ENCODE results near the gene NF2.
A peak's percentile ranks its signal among the peaks of the same experiment; 100 is the strongest.

Gene NF2

DNA sequence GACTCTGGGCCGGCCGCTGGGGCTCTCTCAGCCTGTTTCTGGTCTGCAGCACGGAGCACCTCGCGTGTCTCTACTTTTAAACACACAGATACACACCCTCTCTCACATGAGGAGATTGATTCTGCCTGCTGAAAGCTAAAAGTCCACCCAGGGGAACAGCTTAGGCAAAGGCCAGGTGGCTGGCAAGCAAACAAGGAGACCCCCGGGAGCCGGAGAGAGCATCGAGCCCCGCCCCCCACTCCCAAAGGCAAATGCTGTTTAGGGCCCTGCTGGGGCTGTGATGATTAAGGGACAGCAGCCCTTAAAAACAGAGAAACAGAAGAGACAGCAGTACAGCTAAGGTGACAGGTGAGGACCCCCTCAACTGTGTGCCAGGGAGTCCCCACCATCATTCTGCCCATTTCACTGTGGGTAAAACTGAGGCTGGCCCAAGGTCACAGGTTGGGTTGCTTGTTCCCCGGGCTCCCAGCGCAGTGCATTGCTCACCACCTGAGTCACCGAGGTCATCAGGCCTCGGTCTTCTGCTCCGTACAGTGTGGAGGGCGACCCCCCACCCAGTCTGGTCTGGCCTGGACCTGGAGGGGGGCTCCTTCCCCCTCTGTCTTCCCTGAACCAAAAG lies 123.2 kb downstream of the NF2 start:
- no peak for DNase-seq

DNA sequence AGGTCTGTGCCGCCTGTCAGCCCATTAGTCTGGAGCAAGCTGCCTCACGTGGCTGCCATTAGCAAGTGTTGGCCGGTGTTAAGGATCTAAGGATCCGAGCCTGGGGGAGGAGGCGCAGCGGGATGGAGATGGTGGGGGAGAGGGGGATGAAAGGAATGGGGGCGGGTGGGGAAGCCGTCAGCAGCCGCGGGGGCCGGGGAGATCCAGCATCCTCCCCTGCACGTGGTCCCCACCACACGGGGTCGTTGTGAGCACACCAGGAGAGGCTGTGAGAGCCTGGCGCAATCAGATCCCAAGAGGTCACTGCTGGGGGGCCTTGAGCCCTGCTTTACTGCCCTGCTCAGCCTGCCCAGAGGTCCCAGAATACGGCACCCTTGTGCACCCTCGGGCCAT lies 123.7 kb downstream of the NF2 start:
- peak; percentile 21 for DNase-seq

DNA sequence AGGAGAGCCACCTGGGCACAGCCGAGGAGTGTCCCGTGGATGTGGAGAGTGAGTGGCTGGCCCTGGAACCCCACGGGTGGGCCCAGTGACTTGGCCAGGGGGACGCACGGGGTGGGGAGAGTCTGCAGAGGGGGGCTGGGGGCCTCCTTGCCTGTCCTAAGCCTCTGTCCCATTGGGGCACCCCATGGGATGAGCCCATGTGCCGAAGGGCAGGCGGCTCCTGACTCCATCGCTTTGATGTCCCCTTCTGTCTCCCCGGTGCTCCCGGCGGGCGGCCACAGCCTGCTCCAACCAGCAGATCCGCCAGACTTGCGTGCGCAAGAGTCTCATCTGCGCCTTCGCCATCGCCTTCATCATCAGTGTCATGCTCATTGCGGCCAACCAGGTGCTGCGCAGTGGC lies 125.7 kb downstream of the NF2 start:
- DNase-seq = no peak

DNA sequence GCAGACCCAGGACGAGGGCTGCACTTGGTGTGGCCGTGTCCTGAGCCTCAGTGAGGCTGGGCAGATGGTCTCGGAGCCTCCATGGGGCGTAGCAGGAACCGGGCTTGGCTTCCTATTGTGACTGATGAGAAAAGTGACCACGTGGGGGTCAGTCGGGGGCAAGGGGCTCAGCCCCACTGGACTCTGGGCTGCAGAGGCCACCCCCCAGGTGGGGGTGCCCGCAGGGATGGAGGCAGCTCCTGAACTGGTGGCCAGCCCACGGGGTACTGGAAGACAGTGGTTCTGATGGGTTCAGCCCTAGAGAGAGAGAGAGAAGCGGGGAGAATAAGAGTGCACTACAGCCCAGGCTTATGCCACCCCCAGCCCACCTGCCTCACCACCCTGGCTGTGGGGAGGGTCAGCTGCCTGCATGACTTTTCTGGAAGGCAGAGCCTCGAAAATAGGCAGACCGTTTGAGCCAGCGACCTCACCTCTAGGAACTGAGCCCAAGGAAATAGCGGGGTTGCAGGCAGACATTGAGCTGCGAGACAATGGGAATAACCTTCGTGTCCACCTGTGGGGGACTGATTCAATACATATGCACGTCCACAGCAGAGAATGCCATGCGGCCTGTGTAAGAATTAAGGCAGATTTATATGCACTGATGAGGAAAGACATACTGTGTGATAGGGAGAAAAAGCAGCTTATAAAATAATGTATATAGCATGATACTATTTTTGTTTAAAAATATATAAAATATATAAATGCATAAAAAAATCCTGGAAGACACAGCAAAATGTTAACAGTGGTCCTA lies 127.8 kb downstream of the NF2 start:
- no peak for DNase-seq

DNA sequence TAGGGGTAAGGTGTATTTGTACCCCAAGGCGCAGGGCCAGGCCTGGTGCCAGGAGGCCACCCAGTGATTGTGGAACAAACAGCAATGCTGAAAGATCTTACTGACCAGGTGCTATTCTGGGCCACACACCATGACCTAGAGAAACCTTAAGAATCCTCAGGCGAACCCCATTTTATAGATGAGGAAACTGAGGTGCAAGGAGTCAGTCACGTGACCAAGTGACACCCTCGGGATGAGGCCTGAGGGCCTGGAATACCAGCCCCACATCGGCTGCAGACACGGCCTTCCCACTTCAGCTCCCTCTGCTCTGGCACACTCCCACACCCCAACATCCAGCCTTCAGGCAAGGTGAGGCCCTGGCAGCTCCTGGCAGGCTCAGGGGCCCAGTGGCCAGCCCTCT lies 129.4 kb downstream of the NF2 start:
- no peak for DNase-seq

DNA sequence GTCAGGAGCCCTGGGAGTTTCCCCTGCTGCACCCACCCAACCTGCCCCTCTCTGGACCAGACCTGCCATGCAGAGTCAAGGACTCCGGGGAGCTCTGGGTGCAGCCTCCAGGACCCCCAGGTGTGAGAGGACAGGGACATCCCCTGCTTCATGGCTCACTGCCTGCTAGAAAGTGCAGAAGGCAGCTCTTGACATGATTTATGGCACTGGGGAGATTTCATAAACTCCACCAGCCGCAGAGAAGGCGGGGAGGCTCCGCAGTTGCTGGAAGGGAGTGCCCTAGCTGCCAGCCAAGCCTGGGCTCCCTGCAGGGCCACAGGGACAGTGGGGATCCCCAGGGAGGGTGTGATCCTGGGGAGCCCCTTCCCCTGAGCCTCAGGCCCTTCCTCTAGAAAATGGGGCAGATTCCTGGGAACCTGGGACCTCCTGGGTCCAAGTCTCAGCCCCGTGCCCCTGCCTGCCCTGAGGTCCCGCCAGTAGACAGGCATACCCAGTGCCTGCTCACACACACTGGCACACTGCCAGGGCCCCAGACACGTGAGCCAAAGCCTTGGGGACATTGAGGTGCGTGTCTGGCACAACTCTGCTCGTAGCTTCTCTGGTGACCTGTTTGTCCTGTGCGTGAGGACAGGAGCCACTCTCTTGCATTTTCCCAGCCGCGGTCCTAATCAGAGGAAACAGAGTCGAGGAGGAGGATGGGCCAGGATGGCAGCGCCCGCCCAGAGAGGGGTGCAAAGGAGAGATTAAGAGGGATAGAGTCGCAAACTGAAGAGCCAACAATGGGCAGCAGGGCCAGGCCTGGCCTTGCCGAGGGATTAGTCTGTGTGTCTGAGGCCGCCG lies 130.1 kb downstream of the NF2 start:
- DNase-seq = peak; percentile 72

DNA sequence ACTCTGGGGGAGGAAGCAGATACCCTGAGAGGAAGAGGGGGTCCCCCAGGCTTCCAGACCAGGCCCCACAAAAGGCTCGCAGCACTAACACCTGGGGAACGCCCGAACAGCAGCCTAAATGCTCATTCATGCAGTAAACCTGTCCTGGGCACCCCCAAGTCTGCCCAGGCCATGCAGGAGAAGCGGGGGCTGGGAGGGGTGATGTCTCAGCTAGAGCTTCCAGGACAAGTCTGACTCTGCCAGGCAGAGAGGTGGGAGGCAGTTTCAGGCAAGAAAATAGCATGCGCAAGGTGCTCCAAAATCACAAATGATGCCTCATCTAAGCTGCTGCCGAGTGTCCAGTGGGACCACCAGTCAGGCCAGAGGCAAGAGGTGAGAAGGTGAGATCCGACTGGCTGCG lies 131.0 kb downstream of the NF2 start:
- no peak for DNase-seq

DNA sequence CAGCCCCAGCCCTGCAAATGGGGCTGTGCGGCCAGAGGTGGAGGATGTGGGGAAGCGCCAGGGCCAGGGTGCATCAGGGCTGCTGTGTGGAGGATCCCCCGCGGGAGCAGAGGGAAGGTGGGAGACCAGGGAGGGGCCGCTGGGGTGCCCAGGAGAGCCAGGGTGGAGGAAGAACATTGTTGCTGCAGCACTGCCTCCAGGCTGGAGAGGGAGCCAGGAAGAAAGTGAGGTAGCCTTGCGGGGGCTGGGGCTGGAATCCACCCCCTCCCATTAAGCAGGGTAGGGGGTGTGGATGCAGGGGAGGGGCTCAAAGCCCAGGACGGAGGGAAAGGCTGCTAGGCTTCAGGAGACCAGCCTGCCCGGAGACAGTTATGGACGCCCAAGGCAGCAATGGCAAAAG lies 131.4 kb downstream of the NF2 start:
- no peak for DNase-seq

DNA sequence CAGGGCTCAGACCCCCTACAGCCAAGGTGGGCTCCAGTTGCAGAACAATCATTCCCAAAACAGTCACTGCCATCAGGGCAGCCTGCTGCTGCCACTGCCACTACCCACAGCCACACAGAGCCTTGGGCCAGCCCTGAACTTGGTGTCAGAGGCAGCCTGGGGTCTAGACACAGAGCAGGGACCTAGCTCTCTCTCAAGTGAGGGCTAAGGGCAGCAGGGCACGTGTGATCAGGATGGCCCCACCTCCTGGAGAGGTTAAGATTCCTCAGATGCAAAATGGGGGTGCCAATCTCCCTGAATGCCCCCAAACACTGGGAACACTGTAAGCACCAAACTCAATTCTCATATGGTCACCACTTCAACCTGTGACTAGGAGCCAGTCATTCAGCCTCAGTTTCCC lies 132.0 kb downstream of the NF2 start:
- DNase-seq = no peak

DNA sequence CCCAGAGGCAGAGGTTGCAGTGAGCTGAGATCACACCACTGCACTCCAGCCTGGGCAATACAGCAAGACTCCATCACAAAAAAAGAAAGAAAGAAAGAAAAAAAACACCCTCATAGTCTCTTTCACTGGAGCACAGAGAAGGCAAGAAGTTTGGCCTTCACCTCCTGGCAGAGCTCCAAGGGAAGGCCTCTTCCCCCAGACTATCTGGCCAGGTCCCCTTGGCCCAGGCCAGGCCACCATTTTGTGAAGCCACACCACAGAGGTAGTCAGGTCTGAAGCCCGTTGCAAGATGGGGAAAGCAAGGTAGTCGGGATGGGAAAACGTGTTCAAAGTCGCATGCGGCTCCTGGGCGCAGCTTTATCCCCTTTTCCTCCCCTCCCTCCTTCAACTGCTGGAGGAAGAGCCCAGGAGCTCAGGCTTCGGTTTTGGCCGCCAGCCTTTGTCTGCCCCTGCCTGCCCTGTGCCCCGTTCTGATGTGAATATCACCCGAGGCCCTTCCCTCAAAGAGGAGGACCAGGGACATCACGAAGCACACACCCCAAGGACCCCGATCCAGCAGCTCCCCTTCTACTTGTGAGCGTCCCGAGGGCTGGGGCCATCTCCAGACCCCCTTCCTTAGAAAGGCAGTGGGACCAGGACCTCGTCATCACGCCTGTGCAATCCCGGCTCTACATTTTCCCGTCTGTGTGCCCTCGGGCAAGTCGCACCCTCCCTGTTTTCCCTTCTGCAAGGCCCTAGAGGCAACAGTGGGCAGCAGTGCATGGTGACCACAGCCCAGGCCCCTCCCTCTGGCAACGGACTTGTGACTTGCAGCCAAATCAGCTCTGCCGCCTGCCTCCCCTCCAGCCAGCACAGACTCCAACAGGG lies 134.1 kb downstream of the NF2 start:
- DNase-seq = no peak

DNA sequence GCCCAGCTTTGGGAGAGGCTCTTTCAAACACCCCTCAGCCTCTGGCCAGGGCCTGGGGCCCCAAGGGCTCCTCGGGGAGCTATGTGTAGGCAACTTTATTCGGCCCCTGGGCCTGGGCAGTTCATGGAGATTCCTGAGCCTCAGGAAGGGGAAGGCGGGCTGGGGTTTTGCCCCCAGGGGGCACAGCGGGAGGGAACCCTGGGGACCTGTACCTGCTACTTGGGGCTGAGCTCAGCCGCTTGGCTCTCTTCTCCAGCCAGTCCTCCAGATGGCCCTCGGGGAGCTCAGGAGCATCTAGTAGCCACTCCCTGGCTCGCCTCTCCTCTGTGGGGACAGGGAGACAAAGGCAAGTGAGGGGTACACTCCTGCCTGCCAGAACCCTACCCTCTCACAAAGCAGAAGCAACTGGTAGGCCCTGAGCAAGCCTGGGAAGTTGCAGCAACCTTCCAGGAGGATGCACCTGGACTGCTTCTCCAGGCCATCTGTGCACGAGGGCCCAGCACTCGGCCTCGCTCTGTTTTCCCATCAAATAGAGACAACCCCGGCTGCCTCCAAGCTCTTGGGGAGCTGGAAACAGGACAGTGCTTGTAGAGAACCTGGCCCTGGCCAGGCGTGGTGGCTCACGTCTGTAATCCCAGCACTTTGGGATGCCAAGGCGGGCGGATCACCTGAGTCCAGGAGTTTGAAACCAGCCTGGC lies 134.8 kb downstream of the NF2 start:
- no peak for DNase-seq

DNA sequence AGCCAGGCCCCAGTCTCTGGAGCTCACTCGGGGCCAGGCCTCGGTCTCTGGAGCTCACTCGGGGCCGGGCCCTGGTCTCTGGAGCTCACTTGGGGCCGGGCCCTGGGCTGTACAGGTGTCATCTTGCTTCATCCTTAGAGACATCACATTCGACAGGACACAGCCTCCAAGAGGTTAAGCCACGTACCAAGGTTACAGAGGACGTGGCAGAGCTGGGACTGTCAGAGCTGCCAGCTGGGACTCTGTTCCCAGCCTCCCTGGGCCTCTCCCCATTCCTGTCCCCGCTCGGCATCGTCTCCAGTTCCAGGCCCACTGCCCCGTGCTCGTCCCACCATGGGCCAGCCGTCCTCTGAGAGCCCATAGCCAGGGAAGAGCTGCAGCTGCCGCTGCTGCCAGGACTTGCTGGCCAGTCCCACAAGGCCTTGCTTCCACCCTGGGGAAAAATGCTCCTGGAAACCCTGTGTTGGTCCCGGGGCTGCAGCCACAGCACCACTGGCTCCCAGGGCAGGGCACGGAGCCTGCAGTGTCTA lies 136.0 kb downstream of the NF2 start:
- no peak for DNase-seq

DNA sequence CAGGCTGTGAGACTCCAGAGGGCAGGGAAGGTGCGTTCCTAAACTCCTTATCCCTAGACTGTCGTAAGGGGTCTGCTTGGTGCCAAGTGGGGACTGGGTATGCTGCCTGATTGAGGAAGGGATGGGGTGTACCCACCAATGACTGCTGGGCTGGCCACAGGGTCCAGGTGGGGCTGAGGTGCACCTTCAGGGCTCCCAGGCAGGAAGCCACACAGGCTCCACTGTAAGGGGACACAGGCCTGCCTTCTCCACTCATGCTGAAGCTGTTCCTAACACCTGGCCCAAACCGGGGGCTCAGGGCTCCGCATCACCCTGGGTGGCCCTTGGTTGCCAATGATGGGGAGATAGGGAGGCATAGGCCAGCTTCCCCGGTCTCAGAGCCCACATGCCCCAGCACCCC lies 136.8 kb downstream of the NF2 start:
- DNase-seq = no peak

DNA sequence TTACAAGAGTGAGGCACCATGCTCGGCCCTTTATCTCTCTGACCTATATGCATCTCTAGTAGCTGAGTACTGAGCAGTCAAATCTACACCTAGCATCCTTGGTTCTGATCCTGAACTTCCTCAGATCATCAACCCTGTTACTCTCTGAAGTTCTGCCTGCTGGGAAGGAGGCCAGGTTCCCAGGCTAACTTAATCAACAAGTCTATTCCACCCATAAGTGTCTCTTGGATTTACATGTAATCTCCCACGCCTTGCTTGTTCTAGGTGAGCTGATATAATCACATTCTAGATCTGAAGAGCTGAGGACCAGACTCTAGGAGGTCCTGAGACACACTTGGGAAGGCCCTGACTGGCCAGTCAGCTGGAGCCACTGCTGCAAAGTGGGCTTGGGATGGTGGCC lies 138.5 kb downstream of the NF2 start:
- DNase-seq = no peak

DNA sequence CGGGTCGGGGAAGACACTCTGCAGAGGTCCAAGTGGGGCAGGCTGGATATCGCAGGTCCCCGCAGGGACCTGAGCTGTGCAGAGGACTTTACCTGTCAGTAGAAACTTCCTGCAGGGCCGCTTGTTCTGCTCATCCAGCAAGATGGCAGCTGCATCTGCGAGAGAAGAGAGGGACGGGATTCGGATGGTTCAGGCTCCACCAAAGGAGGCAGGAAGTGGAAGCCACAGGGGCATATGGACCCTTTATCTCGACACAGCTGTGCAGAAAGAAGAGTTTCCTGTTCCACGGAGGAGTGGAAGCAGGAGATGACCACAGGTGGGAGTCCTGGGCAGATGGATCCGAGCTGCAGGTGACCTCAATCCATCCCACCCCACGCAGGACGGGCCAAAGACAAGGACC lies 138.9 kb downstream of the NF2 start:
- DNase-seq = no peak

DNA sequence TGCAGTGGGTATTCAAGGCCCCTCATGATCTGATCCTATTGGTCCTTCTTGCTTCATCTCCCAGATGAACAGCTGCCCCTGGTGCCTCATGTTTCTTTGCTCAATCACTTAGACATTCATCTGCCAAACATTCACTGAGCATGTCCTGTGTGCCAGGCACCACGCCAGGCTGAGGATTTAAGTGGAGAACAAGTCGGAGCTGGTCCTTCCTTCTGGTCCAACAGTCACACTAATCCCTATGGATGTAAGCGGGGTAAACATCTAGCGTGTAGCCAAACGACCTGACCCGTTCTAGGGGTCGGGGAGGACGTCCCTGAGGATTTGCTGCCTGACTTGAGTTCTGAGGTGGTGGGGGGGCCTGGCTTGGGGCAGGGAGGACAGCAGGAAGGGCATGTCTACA lies 141.5 kb downstream of the NF2 start:
- peak; percentile 85 for DNase-seq

DNA sequence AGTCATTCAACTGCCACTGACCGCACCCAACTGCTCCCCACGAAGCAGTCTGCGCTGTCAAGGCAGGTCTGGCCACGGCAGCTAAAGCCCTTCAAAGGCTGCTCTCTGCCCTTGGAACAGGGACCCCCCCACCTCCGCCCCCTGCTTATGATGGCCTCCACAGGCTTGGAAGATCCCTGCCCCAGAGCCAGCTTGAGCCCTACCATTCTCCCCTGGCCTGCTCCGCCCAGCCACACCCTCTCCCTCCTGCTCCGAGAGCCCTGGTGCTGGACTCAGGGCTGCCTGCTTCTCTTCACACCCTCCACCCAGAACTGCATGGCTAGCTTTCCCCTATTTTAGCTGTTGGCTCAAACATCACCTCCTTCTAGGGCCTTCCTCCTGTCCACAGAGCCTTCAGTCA lies 144.4 kb downstream of the NF2 start:
- DNase-seq = no peak

Data from NCI-H1092 treated with DMSO at 0.1 percent for 48 hours (cell line).